OCI-LY1 (cell line): Measurements from ENCODE around the gene ORAI3.

Source experiments
- H2AFZ ChIP-seq: fragments of 200-600 bp; sonication (generic), shearing (Covaris generic); 2 replicates; pipeline ENCODE4 v1.6.0; 2014; ENCODE audit warnings: antibody characterized with exemption, mild to moderate bottlenecking, low read length
- H3F3A ChIP-seq: fragments of 200-600 bp; sonication (generic), shearing (Covaris generic); 2 replicates; pipeline ENCODE4 v1.6.0; 2014; ENCODE audit warnings: mild to moderate bottlenecking, antibody characterized with exemption, low read length, moderate library complexity; ENCODE audit not compliant: insufficient read depth
- H3K27ac ChIP-seq: fragments of 200-600 bp; sonication (generic); 2 replicates; pipeline ENCODE4 v1.5.1; 2014; ENCODE audit warnings: low read length, mixed run types, mild to moderate bottlenecking, low read depth; ENCODE audit not compliant: poor library complexity, severe bottlenecking
- H3K27me3 ChIP-seq: fragments of 200-600 bp; sonication (generic); 2 replicates; pipeline ENCODE4 v1.6.0; 2014; ENCODE audit warnings: antibody characterized with exemption, mild to moderate bottlenecking, low read length, moderate library complexity; ENCODE audit not compliant: insufficient read depth
- H3K36me3 ChIP-seq: fragments of 200-600 bp; sonication (generic); 2 replicates; pipeline ENCODE4 v1.6.1; 2014; ENCODE audit warnings: mild to moderate bottlenecking, antibody characterized with exemption, low read length, moderate library complexity, mixed read lengths; ENCODE audit not compliant: insufficient read depth
- H3K4me1 ChIP-seq: fragments of 200-600 bp; sonication (generic); 2 replicates; pipeline ENCODE4 v1.5.1; 2014; ENCODE audit warnings: mild to moderate bottlenecking, low read length, moderate library complexity; ENCODE audit not compliant: insufficient read depth, severe bottlenecking
- H3K4me2 ChIP-seq: fragments of 200-600 bp; sonication (generic), shearing (Covaris generic); 2 replicates; pipeline ENCODE4 v1.6.1; 2014; ENCODE audit warnings: low read length
- H3K4me3 ChIP-seq: fragments of 200-600 bp; sonication (generic); 2 replicates; pipeline ENCODE4 v1.5.1; 2014; ENCODE audit warnings: low read length, low read depth, mild to moderate bottlenecking, mixed read lengths; ENCODE audit not compliant: poor library complexity, severe bottlenecking
- H3K79me2 ChIP-seq: fragments of 200-600 bp; shearing (Covaris generic); 2 replicates; pipeline ENCODE4 v1.6.1; 2016; ENCODE audit warnings: mixed run types, low read length, mixed read lengths; ENCODE audit not compliant: insufficient read depth
- H3K9ac ChIP-seq: fragments of 200-600 bp; sonication (generic), shearing (Covaris generic); 2 replicates; pipeline ENCODE4 v1.6.1; 2014; ENCODE audit warnings: mild to moderate bottlenecking, low read length, mixed read lengths
- H3K9me2 ChIP-seq: fragments of 200-600 bp; sonication (generic), shearing (Covaris generic); 2 replicates; pipeline ENCODE4 v1.6.1; 2014; ENCODE audit warnings: low read depth, mild to moderate bottlenecking, low read length, mixed read lengths
- H3K9me3 ChIP-seq: fragments of 200-600 bp; shearing (Covaris generic); 2 replicates; pipeline ENCODE4 v1.6.1; 2014; ENCODE audit warnings: low read length, mixed read lengths
- H4K20me1 ChIP-seq: fragments of 200-600 bp; sonication (generic), shearing (Covaris generic); 2 replicates; pipeline ENCODE4 v1.6.0; 2016; ENCODE audit warnings: mild to moderate bottlenecking, low read length; ENCODE audit not compliant: insufficient read depth
- CTCF ChIP-seq: fragments of 200-600 bp; sonication (generic), shearing (Covaris generic); IDR thresholded peaks from 2 replicates; pipeline ENCODE4 v1.5.1; 2017; ENCODE audit warnings: mild to moderate bottlenecking, antibody characterized with exemption, low read length, moderate library complexity, mixed read lengths
- EZH2 ChIP-seq: fragments of 200-600 bp; sonication (generic), shearing (Covaris generic); IDR thresholded peaks from 2 replicates; pipeline ENCODE4 v1.8.0; 2017; ENCODE audit warnings: borderline replicate concordance, mixed run types, mild to moderate bottlenecking, antibody characterized with exemption, low read length, moderate library complexity, mixed read lengths

The ORAI3 gene

GRCh38 chr16:30944352-30944751 is 4.5 kb upstream of the ORAI3 start:
- no peak overlapping the region for H3K27ac ChIP-seq
- no peaks in the 10 kb centered on the region for H3K9me2 ChIP-seq
- no peak overlapping the region for H3K9ac ChIP-seq
- peaks cover 25% of the 10 kb centered on the region; the same call in 1 of the 2 replicates for H3K36me3 ChIP-seq
- H3F3A ChIP-seq = no peaks in the 10 kb centered on the region
- H3K4me2 ChIP-seq = no peak overlapping the region
- no peaks in the 10 kb centered on the region for H4K20me1 ChIP-seq
- H3K79me2 ChIP-seq = no peaks in the 10 kb centered on the region
- H3K9me3 ChIP-seq = no peaks in the 10 kb centered on the region
- TF ChIP-seq EZH2 (no peak), CTCF (no peak)
- H3K4me1 ChIP-seq = peaks cover 14% of the 10 kb centered on the region
- H3K4me3 ChIP-seq = no peak overlapping the region
- H3K27me3 ChIP-seq = no peaks in the 10 kb centered on the region
- no peak overlapping the region for H2AFZ ChIP-seq

- H3K4me3 ChIP-seq = no peak overlapping the region
- H2AFZ ChIP-seq = no peak overlapping the region
- no peak overlapping the region for H3K27ac ChIP-seq
- H3K9me3 ChIP-seq = no peaks in the 10 kb centered on the region
- peaks cover 21% of the 10 kb centered on the region for H3K4me1 ChIP-seq
- no peak overlapping the region for H3K4me2 ChIP-seq
- H3K27me3 ChIP-seq = no peaks in the 10 kb centered on the region
- no peaks in the 10 kb centered on the region for H3K79me2 ChIP-seq
- H3K9me2 ChIP-seq = no peaks in the 10 kb centered on the region
- peaks cover 22% of the 10 kb centered on the region; the same call in 1 of the 2 replicates for H3K36me3 ChIP-seq
- no peak overlapping the region for H3K9ac ChIP-seq
- H3F3A ChIP-seq = no peaks in the 10 kb centered on the region
- H4K20me1 ChIP-seq = no peaks in the 10 kb centered on the region
- no peak for TF ChIP-seq CTCF
- TF ChIP-seq EZH2 = no peak
Measured at GRCh38 chr16:30946671-30947540, 2.0 kb upstream of the ORAI3 start.

DNA sequence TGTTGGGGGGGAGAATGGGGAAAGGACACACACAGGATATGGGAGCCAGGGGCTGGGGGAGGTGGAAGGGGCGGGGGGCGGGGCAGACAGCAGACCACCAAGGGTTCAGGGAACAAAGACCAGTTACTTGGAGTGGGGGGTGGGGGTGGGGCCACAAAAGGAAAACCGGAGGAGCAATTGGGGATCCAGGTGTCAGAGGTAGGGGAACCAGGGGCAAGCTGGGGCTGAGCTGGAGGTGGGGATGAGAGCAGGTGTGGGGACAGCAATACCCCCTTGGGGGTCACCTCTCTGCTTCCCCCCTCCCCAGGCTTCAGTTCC is 1.4 kb upstream of the ORAI3 start:
- H3K36me3 ChIP-seq = peaks cover 17% of the 10 kb centered on the region; the same call in 1 of the 2 replicates
- H3K9me3 ChIP-seq = no peaks in the 10 kb centered on the region
- no peaks in the 10 kb centered on the region for H3F3A ChIP-seq
- H3K4me2 ChIP-seq = no peak overlapping the region
- no peaks in the 10 kb centered on the region for H3K79me2 ChIP-seq
- no peaks in the 10 kb centered on the region for H3K9me2 ChIP-seq
- TF ChIP-seq EZH2 (no peak), CTCF (no peak)
- H3K27ac ChIP-seq = no peak overlapping the region
- H3K4me1 ChIP-seq = peaks cover 16% of the 10 kb centered on the region
- no peak overlapping the region for H2AFZ ChIP-seq
- no peak overlapping the region for H3K9ac ChIP-seq
- no peak overlapping the region for H3K4me3 ChIP-seq
- no peaks in the 10 kb centered on the region for H4K20me1 ChIP-seq
- no peaks in the 10 kb centered on the region for H3K27me3 ChIP-seq
